ENCODE results near the gene AGPAT4. TPM values are rescaled to one million over a fixed set of nuclear protein-coding genes. Genes with fewer than 3 reads are reported as not detected.

The AGPAT4 gene
- total RNA-seq, 4 donors from 2014 or later, result 0.36 to 0.61 (median 0.53) TPM

GRCh38 chr6:161105408-161105807 lies 168.5 kb downstream of the AGPAT4 start:
- no peak for ATAC-seq
- Histone ChIP-seq H3K4me1 (no peaks in the 10 kb centered on the region), H3K27me3 (no peaks in the 10 kb centered on the region), H3K4me3 (no peak overlapping the region), H3K27ac (no peak overlapping the region), H3K9me3 (no peaks in the 10 kb centered on the region), H3K36me3 (peaks cover 0 to 86% of the 10 kb centered on the region in 2 donors)
- no peak for DNase-seq
- in situ Hi-C loops (cut with MboI; ENCODE audit: low sequenced_read_pairs in 4 of 4) (no loop called here), intact Hi-C loops (cut with DNase I; ENCODE audit: low total_unique reads) (no loop called here)
- no peak for TF ChIP-seq POLR2A (IDR thresholded peaks at IDR 0.05)
- TF ChIP-seq CTCF (IDR thresholded peaks at IDR 0.05 in 4 of 5, conservative IDR thresholded peaks at IDR 0.05 in 1 of 5), result no peak

- no peaks in the 10 kb centered on the region for H3K27me3 ChIP-seq
- peaks cover 0 to 86% of the 10 kb centered on the region in 2 donors for H3K36me3 ChIP-seq
- H3K27ac ChIP-seq, result no peak overlapping the region
- no peak overlapping the region for H3K4me3 ChIP-seq
- in situ Hi-C loops (cut with MboI; ENCODE audit: low sequenced_read_pairs in 4 of 4) (no loop called here), intact Hi-C loops (cut with DNase I; ENCODE audit: low total_unique reads) (no loop called here)
- TF ChIP-seq CTCF (IDR thresholded peaks at IDR 0.05 in 4 of 5, conservative IDR thresholded peaks at IDR 0.05 in 1 of 5), result no peak
- TF ChIP-seq POLR2A (IDR thresholded peaks at IDR 0.05), result no peak
- H3K9me3 ChIP-seq, result no peaks in the 10 kb centered on the region
- no peaks in the 10 kb centered on the region for H3K4me1 ChIP-seq
- ATAC-seq (no peak), DNase-seq (no peak)
Measured at GRCh38 chr6:161104966-161105365, 168.9 kb downstream of the AGPAT4 start.

GRCh38 chr6:161103475-161103874 lies 170.4 kb downstream of the AGPAT4 start:
- Histone ChIP-seq H3K4me1 (no peaks in the 10 kb centered on the region), H3K27ac (no peak overlapping the region), H3K27me3 (no peaks in the 10 kb centered on the region), H3K4me3 (no peak overlapping the region), H3K36me3 (peaks cover 0 to 77% of the 10 kb centered on the region in 2 donors), H3K9me3 (no peaks in the 10 kb centered on the region)
- TF ChIP-seq POLR2A (IDR thresholded peaks at IDR 0.05) (no peak), CTCF (IDR thresholded peaks at IDR 0.05 in 4 of 5, conservative IDR thresholded peaks at IDR 0.05 in 1 of 5) (no peak)
- intact Hi-C loops (cut with DNase I; ENCODE audit: low total_unique reads), result no loop called here
- ATAC-seq (no peak), DNase-seq (no peak)
- in situ Hi-C loops (cut with MboI; ENCODE audit: low sequenced_read_pairs in 4 of 4), result no loop called here

- Histone ChIP-seq H3K27ac (no peak overlapping the region), H3K4me3 (no peak overlapping the region), H3K27me3 (no peaks in the 10 kb centered on the region), H3K36me3 (peaks cover 0 to 68% of the 10 kb centered on the region in 2 donors), H3K9me3 (no peaks in the 10 kb centered on the region), H3K4me1 (no peaks in the 10 kb centered on the region)
- ATAC-seq (no peak), DNase-seq (no peak)
- TF ChIP-seq CTCF (IDR thresholded peaks at IDR 0.05 in 4 of 5, conservative IDR thresholded peaks at IDR 0.05 in 1 of 5) (no peak), POLR2A (IDR thresholded peaks at IDR 0.05) (no peak)
- intact Hi-C loops (cut with DNase I; ENCODE audit: low total_unique reads), result no loop called here
- in situ Hi-C loops (cut with MboI; ENCODE audit: low sequenced_read_pairs in 4 of 4), result no loop called here
Measured at GRCh38 chr6:161101517-161101916, 172.3 kb downstream of the AGPAT4 start.

GRCh38 chr6:161100072-161100471 lies 173.8 kb downstream of the AGPAT4 start:
- Histone ChIP-seq H3K4me3 (no peak overlapping the region), H3K27ac (no peak overlapping the region), H3K36me3 (peaks cover 0 to 64% of the 10 kb centered on the region in 2 donors), H3K9me3 (no peaks in the 10 kb centered on the region), H3K4me1 (no peaks in the 10 kb centered on the region), H3K27me3 (no peaks in the 10 kb centered on the region)
- ATAC-seq, result no peak
- intact Hi-C loops (cut with DNase I; ENCODE audit: low total_unique reads) (no loop called here), in situ Hi-C loops (cut with MboI; ENCODE audit: low sequenced_read_pairs in 4 of 4) (no loop called here)
- DNase-seq, result no peak
- TF ChIP-seq POLR2A (IDR thresholded peaks at IDR 0.05), result no peak
- no peak for TF ChIP-seq CTCF (IDR thresholded peaks at IDR 0.05 in 4 of 5, conservative IDR thresholded peaks at IDR 0.05 in 1 of 5)
